HepG2 (cell line): ENCODE measurements around the gene OPA3. TPM values are rescaled to one million over a fixed set of nuclear protein-coding genes. Genes with fewer than 3 reads are reported as not detected.

ENCODE experiments used
- CENPX ChIP-seq: sonication (generic); formaldehyde crosslinking; IDR thresholded peaks from 2 replicates; pipeline ENCODE4 v1.9.0; 2021; ENCODE audit warnings: mild to moderate bottlenecking, missing genetic modification reagents, moderate library complexity
- CSRNP2 ChIP-seq: sonication (generic); formaldehyde crosslinking; conservative IDR thresholded peaks from 2 replicates; pipeline ENCODE4 v1.8.0; 2022; ENCODE audit warnings: low read depth, missing genetic modification reagents
- ELF1 ChIP-seq: sonication (generic); formaldehyde crosslinking; IDR thresholded peaks from 2 replicates; pipeline ENCODE4 v1.4.0; 2020; ENCODE audit warnings: missing genetic modification reagents
- FOXA1 ChIP-seq, 2 experiments: fragments of 450-650 bp in 1 of 2; sonication (generic) in 1 of 2; formaldehyde crosslinking in 1 of 2; IDR thresholded peaks; 2 replicates each; pipeline versions ENCODE4 v1.4.0 to v1.6.1; 2016 to 2020; ENCODE audit warnings: missing genetic modification reagents in 1 of 2
- NR2F1 ChIP-seq, 2 experiments: fragments of 450-650 bp in 1 of 2; formaldehyde crosslinking in 1 of 2; IDR thresholded peaks; 2 replicates each; pipeline versions ENCODE4 v1.5.0 to v1.6.1; 2016 to 2020; ENCODE audit warnings: mild to moderate bottlenecking in 1 of 2, missing compliant biosample characterization in 1 of 2, missing genetic modification reagents in 1 of 2, moderate library complexity in 1 of 2
- RXRA ChIP-seq: sonication (generic); formaldehyde crosslinking; IDR thresholded peaks from 2 replicates; pipeline ENCODE4 v1.5.1; 2020; ENCODE audit warnings: missing genetic modification reagents
- SIN3B ChIP-seq: fragments of 150-350 bp; IDR thresholded peaks from 2 replicates; pipeline ENCODE4 v1.6.1; 2014; ENCODE audit warnings: low read length
- SOX13 ChIP-seq, 3 experiments: fragments of 450-650 bp in 1 of 3; sonication (generic) in 1 of 3; formaldehyde crosslinking in 1 of 3; IDR thresholded peaks in 2 of 3; conservative IDR thresholded peaks in 1 of 3; 2 replicates each; pipeline versions ENCODE4 v1.5.0 to v1.6.1; 2016 to 2020; ENCODE audit warnings: antibody characterized with exemption in 1 of 3, mild to moderate bottlenecking in 1 of 3, missing compliant biosample characterization in 1 of 3, missing genetic modification reagents in 1 of 3, moderate library complexity in 1 of 3
- SYNCRIP ChIP-seq: fragments of 200-400 bp; formaldehyde crosslinking; IDR thresholded peaks from 2 replicates; pipeline ENCODE4 v1.6.1; 2018; ENCODE audit warnings: mild to moderate bottlenecking, low read depth, low read length; ENCODE audit not compliant: insufficient read depth
- ZBTB42 ChIP-seq: sonication (generic); formaldehyde crosslinking; IDR thresholded peaks from 2 replicates; pipeline ENCODE4 v1.5.0; 2020; ENCODE audit warnings: mild to moderate bottlenecking, missing genetic modification reagents
- ZNF3 ChIP-seq: IDR thresholded peaks from 2 replicates; pipeline ENCODE4 v1.7.0; 2017; ENCODE audit warnings: inconsistent platforms
- ZNF326 ChIP-seq: sonication (generic); formaldehyde crosslinking; IDR thresholded peaks from 2 replicates; pipeline ENCODE4 v1.4.0; 2020; ENCODE audit warnings: missing genetic modification reagents, borderline replicate concordance
- ZNF496 ChIP-seq: sonication (generic); formaldehyde crosslinking; IDR thresholded peaks from 2 replicates; pipeline ENCODE4 v1.8.1; 2023; ENCODE audit warnings: mild to moderate bottlenecking, moderate library complexity, missing genetic modification reagents; ENCODE audit not compliant: insufficient replicate concordance
- ZNF543 ChIP-seq: sonication (generic); formaldehyde crosslinking; IDR thresholded peaks from 2 replicates; pipeline ENCODE4 v1.4.0; 2020; ENCODE audit warnings: mild to moderate bottlenecking, missing genetic modification reagents
- ZNF576 ChIP-seq: sonication (generic); formaldehyde crosslinking; IDR thresholded peaks from 2 replicates; pipeline ENCODE4 v1.4.0; 2020; ENCODE audit warnings: mild to moderate bottlenecking, missing genetic modification reagents
- ZNF747 ChIP-seq: sonication (generic); formaldehyde crosslinking; IDR thresholded peaks from 2 replicates; pipeline ENCODE4 v1.8.1; 2023; ENCODE audit warnings: missing genetic modification reagents, mild to moderate bottlenecking, borderline replicate concordance
- ZNF75D ChIP-seq: sonication (generic); formaldehyde crosslinking; IDR thresholded peaks from 2 replicates; pipeline ENCODE4 v1.8.1; 2023; ENCODE audit warnings: missing genetic modification reagents, mild to moderate bottlenecking, borderline replicate concordance
- ZNF800 ChIP-seq: sonication (generic); formaldehyde crosslinking; IDR thresholded peaks from 2 replicates; pipeline ENCODE4 v1.4.0; 2020; ENCODE audit warnings: missing genetic modification reagents
- polyA plus RNA-seq, 8 experiments: library from polyadenylated mRNA; depleted of rRNA in 3 of 8; stranded (reverse) in 7 of 8; unstranded in 1 of 8; fragments of >200 nt; fragmentation: Illumina TruSeq in 4 of 8; extraction: Trizol in 4 of 8; gene quantifications; 2 replicates each; pipeline versions ENCODE4 v1.2.1 to v1.2.3, GENCODE V29; 2011 to 2016; ENCODE audit warnings: low read depth in 4 of 8, missing spikeins in 1 of 8, mixed read lengths in 1 of 8; ENCODE audit not compliant: insufficient read depth in 1 of 8
- total RNA-seq, 5 experiments: library from RNA; depleted of rRNA; stranded (reverse); fragments of >200 nt; fragmentation: Illumina TruSeq; extraction: Trizol; gene quantifications; 2 replicates each; pipeline ENCODE4 v1.2.3, GENCODE V29; 2016; ENCODE audit warnings: low read depth in 1 of 5
- TF ChIP-seq, protein P1 (sequence below): sonication (generic); formaldehyde crosslinking; IDR thresholded peaks from 2 replicates; pipeline ENCODE4 v1.4.0; 2020; ENCODE audit warnings: mild to moderate bottlenecking, missing genetic modification reagents
- TF ChIP-seq, protein P2 (sequence below): IDR thresholded peaks from 2 replicates; pipeline ENCODE4 v1.6.1; 2016; ENCODE audit warnings: missing genetic modification reagents, missing compliant biosample characterization

Gene OPA3
- total and polyA plus RNA-seq, 2 of the 13 experiments (the other 11 are each of a cell fraction or from before 2014, with no cell fraction given), result 8.3 to 17.7 TPM

GRCh38 chr19:45591004-45591637, 6.5 kb upstream of the OPA3 start (continued):
- TF ChIP-seq CENPX (CRISPR knock-in tag) (no peak), ELF1 (0 out of 2 replicates have a peak, but pooled peaks have one; percentile 35), ZNF543 (0 out of 2 replicates have a peak, but pooled peaks have one; percentile 64), ZNF747 (CRISPR knock-in tag) (peak; percentile 79; the same call in 1 of the 2 replicates), CSRNP2 (no peak), ZBTB42 (CRISPR knock-in tag) (0 out of 2 replicates have a peak, but pooled peaks have one; percentile 62), SIN3B (no peak), ZNF3 (CRISPR knock-in tag) (no peak), ZNF496 (CRISPR knock-in tag) (no peak), ZNF800 (CRISPR knock-in tag) (peak; percentile 61; the same call in 1 of the 2 replicates), ZNF576 (CRISPR knock-in tag) (0 out of 2 replicates have a peak, but pooled peaks have one; percentile 13), ZNF326 (CRISPR knock-in tag) (no peak), SOX13 (IDR thresholded peaks at IDR 0.05) (no peak), SOX13 (CRISPR knock-in tag; conservative IDR thresholded peaks at IDR 0.05 in 1 of 2, IDR thresholded peaks at IDR 0.05 in 1 of 2) (peak in 1 of 2 experiments; percentile 37; a peak in 1 of 4 replicates), SYNCRIP (no peak), NR2F1 (CRISPR knock-in tag; IDR thresholded peaks at IDR 0.05) (no peak), ZNF75D (no peak), RXRA (peak; percentile 80), FOXA1 (IDR thresholded peaks at IDR 0.05) (no peak), FOXA1 (CRISPR knock-in tag; IDR thresholded peaks at IDR 0.05) (peak; percentile 54)
- TF ChIP-seq, protein P1, sequence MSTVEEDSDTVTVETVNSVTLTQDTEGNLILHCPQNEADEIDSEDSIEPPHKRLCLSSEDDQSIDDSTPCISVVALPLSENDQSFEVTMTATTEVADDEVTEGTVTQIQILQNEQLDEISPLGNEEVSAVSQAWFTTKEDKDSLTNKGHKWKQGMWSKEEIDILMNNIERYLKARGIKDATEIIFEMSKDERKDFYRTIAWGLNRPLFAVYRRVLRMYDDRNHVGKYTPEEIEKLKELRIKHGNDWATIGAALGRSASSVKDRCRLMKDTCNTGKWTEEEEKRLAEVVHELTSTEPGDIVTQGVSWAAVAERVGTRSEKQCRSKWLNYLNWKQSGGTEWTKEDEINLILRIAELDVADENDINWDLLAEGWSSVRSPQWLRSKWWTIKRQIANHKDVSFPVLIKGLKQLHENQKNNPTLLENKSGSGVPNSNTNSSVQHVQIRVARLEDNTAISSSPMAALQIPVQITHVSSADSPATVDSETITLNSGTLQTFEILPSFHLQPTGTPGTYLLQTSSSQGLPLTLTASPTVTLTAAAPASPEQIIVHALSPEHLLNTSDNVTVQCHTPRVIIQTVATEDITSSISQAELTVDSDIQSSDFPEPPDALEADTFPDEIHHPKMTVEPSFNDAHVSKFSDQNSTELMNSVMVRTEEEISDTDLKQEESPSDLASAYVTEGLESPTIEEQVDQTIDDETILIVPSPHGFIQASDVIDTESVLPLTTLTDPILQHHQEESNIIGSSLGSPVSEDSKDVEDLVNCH (CRISPR knock-in tag), result no peak
- TF ChIP-seq, protein P2, sequence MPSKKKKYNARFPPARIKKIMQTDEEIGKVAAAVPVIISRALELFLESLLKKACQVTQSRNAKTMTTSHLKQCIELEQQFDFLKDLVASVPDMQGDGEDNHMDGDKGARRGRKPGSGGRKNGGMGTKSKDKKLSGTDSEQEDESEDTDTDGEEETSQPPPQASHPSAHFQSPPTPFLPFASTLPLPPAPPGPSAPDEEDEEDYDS, result peak; percentile 58
